GM10248 (cell line): ENCODE results near the gene ABCC2.

Experiments
- CTCF ChIA-PET: fragments of 300-600 bp; sonication (Branson Sonifier 250); formaldehyde crosslinking; extraction: SDS; loops from one replicate; lab custom pipeline; 2021; ENCODE audit warnings: antibody characterized with exemption; lab: Yijun Ruan, JAX
- POLR2A ChIA-PET: fragments of 350-650 bp; sonication (Branson Sonifier 250); formaldehyde crosslinking; extraction: SDS; loops from one replicate; lab custom pipeline; 2020; ENCODE audit warnings: antibody characterized with exemption; lab: Yijun Ruan, JAX
- DNase-seq: peaks from one replicate; pipeline ENCODE4 v3.0.0; 2012; ENCODE audit errors: extremely low spot score
- TF ChIP-seq, protein P1 (sequence below): IDR thresholded peaks from 2 replicates; pipeline ENCODE4 v1.5.1; 2012; ENCODE audit warnings: mild to moderate bottlenecking, low read depth; ENCODE audit errors: extremely low read depth, missing control alignments, control extremely low read depth

The ABCC2 gene

DNA sequence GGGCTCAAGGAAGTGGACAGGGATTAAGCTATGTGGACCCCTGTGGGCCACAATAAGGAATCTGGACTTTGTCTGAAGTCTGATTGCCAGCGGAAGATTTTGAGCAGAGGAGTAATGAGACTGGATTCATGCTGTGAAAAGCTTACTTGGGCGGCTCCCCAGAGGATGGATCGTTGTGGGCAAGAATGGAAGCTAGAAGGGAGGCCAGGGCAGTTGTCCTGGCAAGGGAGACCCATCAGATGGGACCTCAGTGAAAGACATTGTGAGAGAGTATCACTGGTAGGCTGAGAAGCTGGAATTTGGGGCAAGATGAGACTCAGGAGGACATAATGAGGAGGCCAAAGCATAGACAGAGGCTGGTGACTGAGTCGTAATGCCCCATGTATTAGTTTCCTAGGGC is 15.6 kb downstream of the ABCC2 start:
- POLR2A ChIA-PET: no interaction called here
- no peak for DNase-seq
- TF ChIP-seq, protein P1, sequence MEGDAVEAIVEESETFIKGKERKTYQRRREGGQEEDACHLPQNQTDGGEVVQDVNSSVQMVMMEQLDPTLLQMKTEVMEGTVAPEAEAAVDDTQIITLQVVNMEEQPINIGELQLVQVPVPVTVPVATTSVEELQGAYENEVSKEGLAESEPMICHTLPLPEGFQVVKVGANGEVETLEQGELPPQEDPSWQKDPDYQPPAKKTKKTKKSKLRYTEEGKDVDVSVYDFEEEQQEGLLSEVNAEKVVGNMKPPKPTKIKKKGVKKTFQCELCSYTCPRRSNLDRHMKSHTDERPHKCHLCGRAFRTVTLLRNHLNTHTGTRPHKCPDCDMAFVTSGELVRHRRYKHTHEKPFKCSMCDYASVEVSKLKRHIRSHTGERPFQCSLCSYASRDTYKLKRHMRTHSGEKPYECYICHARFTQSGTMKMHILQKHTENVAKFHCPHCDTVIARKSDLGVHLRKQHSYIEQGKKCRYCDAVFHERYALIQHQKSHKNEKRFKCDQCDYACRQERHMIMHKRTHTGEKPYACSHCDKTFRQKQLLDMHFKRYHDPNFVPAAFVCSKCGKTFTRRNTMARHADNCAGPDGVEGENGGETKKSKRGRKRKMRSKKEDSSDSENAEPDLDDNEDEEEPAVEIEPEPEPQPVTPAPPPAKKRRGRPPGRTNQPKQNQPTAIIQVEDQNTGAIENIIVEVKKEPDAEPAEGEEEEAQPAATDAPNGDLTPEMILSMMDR: no peak
- CTCF ChIA-PET: interaction anchor here (1.0 to 2.0 kb wide), 5 partner anchors 10 to 48 kb away, joined by 3 to 5 read pairs (median 3); no protein-coding TSS in a partner anchor

DNA sequence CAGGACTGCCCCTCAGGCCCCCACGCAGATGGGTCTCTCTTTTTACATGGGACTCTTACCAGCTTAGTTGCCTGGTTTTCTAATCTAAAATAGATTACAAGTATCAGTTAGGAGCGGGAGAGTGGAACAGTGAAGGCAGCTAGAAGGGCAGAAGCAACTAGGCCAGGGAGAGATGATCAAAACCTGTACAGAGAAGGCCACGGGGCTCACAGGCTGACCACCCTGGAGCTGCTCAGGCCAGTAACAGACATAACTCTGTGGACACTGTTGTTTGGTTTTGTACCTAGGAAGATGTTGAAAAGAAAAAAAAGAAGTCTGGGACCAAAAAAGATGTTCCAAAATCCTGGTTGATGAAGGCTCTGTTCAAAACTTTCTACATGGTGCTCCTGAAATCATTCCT is 16.5 kb downstream of the ABCC2 start:
- ChIA-PET CTCF (interaction anchor here (1.5 to 2.0 kb wide), 2 partner anchors 34 to 47 kb away, joined by 3 to 5 read pairs; no protein-coding TSS in a partner anchor), POLR2A (no interaction called here)
- TF ChIP-seq, protein P1: no peak
- no peak for DNase-seq

DNA sequence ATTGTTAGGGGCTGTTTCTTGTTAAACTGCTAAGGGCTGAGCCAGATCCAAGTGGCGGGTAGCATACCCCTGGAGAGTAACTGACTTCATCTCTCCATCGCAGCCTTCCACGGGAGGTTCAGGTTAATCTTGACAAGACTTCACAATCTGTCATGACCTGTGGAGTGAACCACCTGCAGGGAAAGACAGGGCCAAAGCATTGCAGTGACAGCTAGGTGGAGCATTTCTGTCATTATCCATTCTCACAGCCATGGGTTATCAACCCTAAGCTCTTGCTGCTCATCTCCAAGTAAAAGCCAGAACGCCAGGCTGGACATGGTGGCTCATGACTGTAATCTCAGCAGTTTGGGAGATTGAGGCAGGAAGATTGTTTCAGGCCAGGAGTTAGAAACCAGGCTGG is 17.2 kb downstream of the ABCC2 start:
- CTCF ChIA-PET: interaction anchor here (1.5 to 1.6 kb wide), 2 partner anchors 11 to 33 kb away, joined by 3 to 4 read pairs; no protein-coding TSS in a partner anchor
- DNase-seq: no peak
- TF ChIP-seq, protein P1: peak; percentile 4
- POLR2A ChIA-PET: no interaction called here

DNA sequence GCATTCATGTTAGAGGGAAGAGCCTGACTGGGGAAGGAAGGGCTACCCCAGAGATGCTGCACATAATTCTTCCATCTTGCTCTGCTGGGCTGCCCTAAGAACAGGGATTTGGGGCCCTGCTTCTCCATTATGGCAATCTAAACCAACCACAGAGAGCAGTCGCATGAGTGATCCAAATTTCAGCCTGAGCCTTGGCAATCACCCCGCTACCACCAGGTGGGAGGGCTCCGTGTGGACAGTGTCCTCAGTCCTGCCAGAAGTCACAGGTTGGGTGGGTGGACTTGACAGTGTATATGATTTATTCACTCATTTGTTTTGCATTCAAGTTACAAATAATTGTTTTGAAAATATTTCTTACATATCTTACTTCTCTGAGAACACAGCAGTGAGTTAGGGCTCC is 22.0 kb downstream of the ABCC2 start:
- CTCF ChIA-PET: interaction anchor here (1.5 kb wide), 1 partner anchor 8 kb away, joined by 5 read pairs; no protein-coding TSS in a partner anchor
- TF ChIP-seq, protein P1: no peak
- POLR2A ChIA-PET: no interaction called here
- no peak for DNase-seq

DNA sequence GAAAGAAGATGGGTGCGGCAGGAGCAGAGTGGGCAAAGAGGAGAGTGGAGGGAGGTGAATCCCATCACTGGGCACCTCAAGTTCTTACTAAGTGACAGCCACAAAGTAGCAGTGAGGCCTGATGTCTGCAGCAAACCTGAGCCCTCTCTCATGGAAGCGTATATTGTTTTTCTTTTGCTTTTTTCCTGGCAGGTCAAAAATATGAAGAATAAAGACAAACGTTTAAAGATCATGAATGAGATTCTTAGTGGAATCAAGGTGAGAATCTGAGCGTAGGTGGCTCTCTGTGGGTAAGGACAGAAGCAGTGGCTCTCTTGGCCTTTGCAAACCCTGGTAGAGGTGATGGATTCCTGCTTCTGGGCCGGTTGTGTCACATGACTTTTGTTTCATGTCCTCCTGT is 22.8 kb downstream of the ABCC2 start:
- DNase-seq: no peak
- TF ChIP-seq, protein P1: no peak
- ChIA-PET CTCF (no interaction called here), POLR2A (no interaction called here)

DNA sequence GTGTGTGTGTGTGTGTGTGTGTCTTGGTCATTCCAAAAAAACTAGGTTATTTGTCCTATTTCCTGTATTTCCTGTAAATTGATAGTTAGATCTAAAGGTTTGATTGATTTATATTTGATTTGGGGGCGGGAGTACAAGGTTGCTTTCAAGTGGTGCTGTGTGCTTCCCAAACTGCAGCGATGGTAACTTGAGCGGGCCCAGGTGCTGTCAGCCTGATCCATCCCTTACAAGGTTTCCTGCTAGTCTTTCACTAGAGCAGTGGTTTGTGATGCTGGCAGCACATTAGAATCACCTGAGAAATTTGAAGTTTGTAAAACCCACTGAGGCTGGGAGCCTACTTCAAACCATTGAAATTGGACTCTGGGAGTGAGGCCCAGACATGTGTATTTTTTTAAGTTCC is 23.7 kb downstream of the ABCC2 start:
- CTCF ChIA-PET: interaction anchor here (1.0 kb wide), 1 partner anchor 40 kb away, joined by 3 read pairs; no protein-coding TSS in a partner anchor
- no peak for DNase-seq
- POLR2A ChIA-PET: no interaction called here
- TF ChIP-seq, protein P1: no peak
